ENCODE measurements around the gene BLTP3B. TPM values are rescaled to one million over a fixed set of nuclear protein-coding genes. Genes with fewer than 3 reads are reported as not detected.
"Not testable (repeated sequence)": the region's sequence is repeated elsewhere in the genome, so short reads cannot be mapped to it uniquely, and the experiment has no call there.

BLTP3B gene
- total RNA-seq = 26.6 TPM

GRCh38 chr12:100142851-100143559 is at the start of gene BLTP3B:
Gene BLTP3B, minus strand, starts transcription at chr12:100142874. Its CDS starts 239 bp downstream, at chr12:100142635.
- H3K36me3 ChIP-seq (ENCODE audit: control insufficient read depth in 3 of 3, insufficient read depth in 3 of 3, low read length in 3 of 3) = no peaks in the 10 kb centered on the region
- peaks cover 11 to 17% (median 15%) of the 10 kb centered on the region in 3 donors for H3K4me1 ChIP-seq (ENCODE audit: control insufficient read depth in 3 of 3, insufficient read depth in 3 of 3, low read length in 3 of 3)
- H3K4me3 ChIP-seq (ENCODE audit: low read length in 3 of 3) = peak within 1 kb of the TSS; percentile 92 to 93 (median 93)
- peak within 1 kb of the TSS; percentile 91 to 98 (median 95) for H3K9ac ChIP-seq (ENCODE audit: low read depth in 1 of 3, low read length in 3 of 3)
- H3K9me3 ChIP-seq (ENCODE audit: control insufficient read depth in 3 of 3, low read length in 3 of 3) = no peaks in the 10 kb centered on the region
- peak within 1 kb of the TSS; percentile 97 for H3K27ac ChIP-seq (ENCODE audit: low read depth, low read length)
- H3K27me3 ChIP-seq (ENCODE audit: control insufficient read depth in 3 of 3, insufficient read depth in 3 of 3, low read length in 3 of 3) = no peaks in the 10 kb centered on the region

- no peak overlapping the region for H3K27ac ChIP-seq (ENCODE audit: low read depth, low read length)
Observed at GRCh38 chr12:100189636-100190394, 47.1 kb upstream of the BLTP3B start.

GRCh38 chr12:100188888-100189635 is 46.4 kb upstream of the BLTP3B start:
- H3K9me3 ChIP-seq (ENCODE audit: control insufficient read depth in 3 of 3, low read length in 3 of 3); H3K9ac ChIP-seq (ENCODE audit: low read depth in 1 of 3, low read length in 3 of 3); H3K36me3 ChIP-seq (ENCODE audit: control insufficient read depth in 3 of 3, insufficient read depth in 3 of 3, low read length in 3 of 3); H3K27me3 ChIP-seq (ENCODE audit: control insufficient read depth in 3 of 3, insufficient read depth in 3 of 3, low read length in 3 of 3); H3K27ac ChIP-seq (ENCODE audit: low read depth, low read length); H3K4me3 ChIP-seq (ENCODE audit: low read length in 3 of 3): not testable (repeated sequence)
- H3K4me1 ChIP-seq (ENCODE audit: control insufficient read depth in 3 of 3, insufficient read depth in 3 of 3, low read length in 3 of 3) = peaks cover 0 to 11% (median 2%) of the 10 kb centered on the region in 3 donors

More at GRCh38 chr12:100189636-100190394, 47.1 kb upstream of the BLTP3B start:
- peaks cover 0 to 11% (median 2%) of the 10 kb centered on the region in 3 donors for H3K4me1 ChIP-seq (ENCODE audit: control insufficient read depth in 3 of 3, insufficient read depth in 3 of 3, low read length in 3 of 3)
- no peaks in the 10 kb centered on the region for H3K9me3 ChIP-seq (ENCODE audit: control insufficient read depth in 3 of 3, low read length in 3 of 3)
- H3K27me3 ChIP-seq (ENCODE audit: control insufficient read depth in 3 of 3, insufficient read depth in 3 of 3, low read length in 3 of 3) = no peaks in the 10 kb centered on the region
- H3K9ac ChIP-seq (ENCODE audit: low read depth in 1 of 3, low read length in 3 of 3) = no peak overlapping the region
- H3K36me3 ChIP-seq (ENCODE audit: control insufficient read depth in 3 of 3, insufficient read depth in 3 of 3, low read length in 3 of 3) = peaks cover 0 to under 1% (median 0%) of the 10 kb centered on the region in 3 donors
- no peak overlapping the region for H3K4me3 ChIP-seq (ENCODE audit: low read length in 3 of 3)

GRCh38 chr12:100187857-100188519 is 45.3 kb upstream of the BLTP3B start:
- Histone ChIP-seq H3K9me3 (ENCODE audit: control insufficient read depth in 3 of 3, low read length in 3 of 3) (no peaks in the 10 kb centered on the region), H3K27ac (ENCODE audit: low read depth, low read length) (no peak overlapping the region), H3K4me3 (ENCODE audit: low read length in 3 of 3) (no peak overlapping the region), H3K36me3 (ENCODE audit: control insufficient read depth in 3 of 3, insufficient read depth in 3 of 3, low read length in 3 of 3) (no peaks in the 10 kb centered on the region), H3K4me1 (ENCODE audit: control insufficient read depth in 3 of 3, insufficient read depth in 3 of 3, low read length in 3 of 3) (peaks cover 0 to 11% (median 2%) of the 10 kb centered on the region in 3 donors), H3K9ac (ENCODE audit: low read depth in 1 of 3, low read length in 3 of 3) (no peak overlapping the region), H3K27me3 (ENCODE audit: control insufficient read depth in 3 of 3, insufficient read depth in 3 of 3, low read length in 3 of 3) (no peaks in the 10 kb centered on the region)

GRCh38 chr12:100187068-100187467 is 44.4 kb upstream of the BLTP3B start:
- Histone ChIP-seq H3K9ac (ENCODE audit: low read depth in 1 of 3, low read length in 3 of 3) (no peak overlapping the region), H3K4me3 (ENCODE audit: low read length in 3 of 3) (no peak overlapping the region), H3K36me3 (ENCODE audit: control insufficient read depth in 3 of 3, insufficient read depth in 3 of 3, low read length in 3 of 3) (no peaks in the 10 kb centered on the region), H3K9me3 (ENCODE audit: control insufficient read depth in 3 of 3, low read length in 3 of 3) (no peaks in the 10 kb centered on the region), H3K27ac (ENCODE audit: low read depth, low read length) (no peak overlapping the region), H3K4me1 (ENCODE audit: control insufficient read depth in 3 of 3, insufficient read depth in 3 of 3, low read length in 3 of 3) (peaks cover 0 to 11% (median 2%) of the 10 kb centered on the region in 3 donors), H3K27me3 (ENCODE audit: control insufficient read depth in 3 of 3, insufficient read depth in 3 of 3, low read length in 3 of 3) (no peaks in the 10 kb centered on the region)

- Histone ChIP-seq H3K36me3 (ENCODE audit: control insufficient read depth in 3 of 3, insufficient read depth in 3 of 3, low read length in 3 of 3) (no peaks in the 10 kb centered on the region), H3K9me3 (ENCODE audit: control insufficient read depth in 3 of 3, low read length in 3 of 3) (no peaks in the 10 kb centered on the region), H3K9ac (ENCODE audit: low read depth in 1 of 3, low read length in 3 of 3) (peak overlapping the region in 2 of 3 donors; percentile 16 to 33), H3K4me1 (ENCODE audit: control insufficient read depth in 3 of 3, insufficient read depth in 3 of 3, low read length in 3 of 3) (peaks cover 0 to 11% (median 2%) of the 10 kb centered on the region in 3 donors), H3K27me3 (ENCODE audit: control insufficient read depth in 3 of 3, insufficient read depth in 3 of 3, low read length in 3 of 3) (no peaks in the 10 kb centered on the region), H3K27ac (ENCODE audit: low read depth, low read length) (no peak overlapping the region), H3K4me3 (ENCODE audit: low read length in 3 of 3) (no peak overlapping the region)
Observed at GRCh38 chr12:100186071-100186470, 43.4 kb upstream of the BLTP3B start.

GRCh38 chr12:100185361-100185894 is 42.8 kb upstream of the BLTP3B start:
- H3K36me3 ChIP-seq (ENCODE audit: control insufficient read depth in 3 of 3, insufficient read depth in 3 of 3, low read length in 3 of 3) = no peaks in the 10 kb centered on the region
- H3K4me1 ChIP-seq (ENCODE audit: control insufficient read depth in 3 of 3, insufficient read depth in 3 of 3, low read length in 3 of 3) = peaks cover 0 to 11% (median 2%) of the 10 kb centered on the region in 3 donors
- H3K27me3 ChIP-seq (ENCODE audit: control insufficient read depth in 3 of 3, insufficient read depth in 3 of 3, low read length in 3 of 3) = no peaks in the 10 kb centered on the region
- H3K9me3 ChIP-seq (ENCODE audit: control insufficient read depth in 3 of 3, low read length in 3 of 3) = no peaks in the 10 kb centered on the region
- H3K4me3 ChIP-seq (ENCODE audit: low read length in 3 of 3) = no peak overlapping the region
- peak overlapping the region in 1 of 3 donors; percentile 14 for H3K9ac ChIP-seq (ENCODE audit: low read depth in 1 of 3, low read length in 3 of 3)
- H3K27ac ChIP-seq (ENCODE audit: low read depth, low read length) = no peak overlapping the region

- no peak overlapping the region for H3K27ac ChIP-seq (ENCODE audit: low read depth, low read length)
- no peaks in the 10 kb centered on the region for H3K9me3 ChIP-seq (ENCODE audit: control insufficient read depth in 3 of 3, low read length in 3 of 3)
- H3K9ac ChIP-seq (ENCODE audit: low read depth in 1 of 3, low read length in 3 of 3) = no peak overlapping the region
- peaks cover 0 to 11% (median 2%) of the 10 kb centered on the region in 3 donors for H3K4me1 ChIP-seq (ENCODE audit: control insufficient read depth in 3 of 3, insufficient read depth in 3 of 3, low read length in 3 of 3)
- H3K36me3 ChIP-seq (ENCODE audit: control insufficient read depth in 3 of 3, insufficient read depth in 3 of 3, low read length in 3 of 3) = no peaks in the 10 kb centered on the region
- H3K4me3 ChIP-seq (ENCODE audit: low read length in 3 of 3) = no peak overlapping the region
- no peaks in the 10 kb centered on the region for H3K27me3 ChIP-seq (ENCODE audit: control insufficient read depth in 3 of 3, insufficient read depth in 3 of 3, low read length in 3 of 3)
Observed at GRCh38 chr12:100184549-100185145, 42.0 kb upstream of the BLTP3B start.

GRCh38 chr12:100179252-100179651 is 36.6 kb upstream of the BLTP3B start:
- Histone ChIP-seq H3K9me3 (ENCODE audit: control insufficient read depth in 3 of 3, low read length in 3 of 3) (no peaks in the 10 kb centered on the region), H3K9ac (ENCODE audit: low read depth in 1 of 3, low read length in 3 of 3) (no peak overlapping the region), H3K27me3 (ENCODE audit: control insufficient read depth in 3 of 3, insufficient read depth in 3 of 3, low read length in 3 of 3) (no peaks in the 10 kb centered on the region), H3K27ac (ENCODE audit: low read depth, low read length) (no peak overlapping the region), H3K4me3 (ENCODE audit: low read length in 3 of 3) (no peak overlapping the region), H3K4me1 (ENCODE audit: control insufficient read depth in 3 of 3, insufficient read depth in 3 of 3, low read length in 3 of 3) (no peaks in the 10 kb centered on the region), H3K36me3 (ENCODE audit: control insufficient read depth in 3 of 3, insufficient read depth in 3 of 3, low read length in 3 of 3) (no peaks in the 10 kb centered on the region)

Data from skeletal muscle tissue (tissue), 4 donors.